Right ventricle myocardium superior (tissue), 1 donor: Measurements from ENCODE around the gene QRFPR. TPM values are rescaled to one million over a fixed set of nuclear protein-coding genes. Genes with fewer than 3 reads are reported as not detected.
A peak's percentile ranks its signal among the peaks of the same experiment; 100 is the strongest.
"Not testable (repeated sequence)": the region's sequence is repeated elsewhere in the genome, so short reads cannot be mapped to it uniquely, and the experiment has no call there.

ENCODE experiments used
- ATAC-seq: fragments of 200-7000 bp; cut with Tn5 transposase; one replicate; pipeline ENCODE4 v1.9.1; 2020; ENCODE audit warnings: mild to moderate bottlenecking; ENCODE audit not compliant: poor library complexity
- DNase-seq: peaks from one replicate; pipeline ENCODE4 v3.0.0-alpha.2; 2020
- intact Hi-C: fragments of 100-400 bp; cut with DNase I; formaldehyde crosslinking; loops from one replicate; pipeline ENCODE4 v1.11.2; 2022
- total RNA-seq: library from RNA; stranded (reverse); fragmentation: NEBNext Ultra II Directional; extraction: Animal tissue kit (Norgen Biotek cat#: 25700); gene quantifications from one replicate; pipeline ENCODE4 v1.2.1, GENCODE V29; 2021
- donor health status: DM: no; HTN: yes; CAD: no; lungs with severe emphysema.

Gene QRFPR
- total RNA-seq, 1 donor from 2014 or later: 0.78 TPM

DNA sequence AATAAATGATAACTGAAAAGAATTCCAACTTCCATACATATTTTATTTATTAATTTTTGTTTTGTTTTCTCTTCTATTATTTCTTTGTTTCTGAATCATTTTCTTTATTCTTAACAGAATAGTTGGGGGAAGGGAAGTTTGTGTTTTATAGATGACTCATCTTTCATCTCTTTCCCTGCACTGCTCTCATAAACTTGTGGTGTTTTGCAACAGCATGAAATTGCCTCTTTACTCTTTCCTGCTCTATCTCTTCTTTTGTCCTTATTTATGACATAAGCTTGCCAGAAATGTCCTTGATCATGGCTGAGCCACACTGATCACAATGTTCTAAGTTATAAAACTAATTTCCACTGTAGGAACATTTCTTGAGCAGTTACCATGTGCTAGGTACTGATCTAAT, 22.3 kb downstream of the QRFPR start:
- ATAC-seq (no peak), DNase-seq (no peak)
- intact Hi-C loops: no loop called here

DNA sequence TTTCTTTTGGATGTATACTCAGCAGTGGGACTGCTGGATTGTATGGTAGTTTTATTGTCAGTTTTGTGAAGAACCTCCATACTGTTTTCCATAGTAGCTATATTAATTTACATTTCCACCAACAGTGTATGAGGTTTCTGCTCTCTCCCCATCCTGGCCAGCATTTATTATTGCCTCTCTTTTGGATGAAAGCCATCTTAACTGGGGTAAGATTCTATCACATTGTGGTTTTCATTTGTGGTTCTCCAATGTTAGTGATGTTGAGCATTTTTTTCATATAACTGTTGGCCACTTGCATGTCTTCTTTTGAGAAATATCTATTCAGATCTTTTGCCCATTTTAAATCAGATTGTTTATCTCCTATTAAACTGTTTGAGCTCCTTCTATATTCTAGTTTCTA, 27.6 kb downstream of the QRFPR start:
- ATAC-seq (no peak), DNase-seq (no peak)
- intact Hi-C loops: no loop called here

DNA sequence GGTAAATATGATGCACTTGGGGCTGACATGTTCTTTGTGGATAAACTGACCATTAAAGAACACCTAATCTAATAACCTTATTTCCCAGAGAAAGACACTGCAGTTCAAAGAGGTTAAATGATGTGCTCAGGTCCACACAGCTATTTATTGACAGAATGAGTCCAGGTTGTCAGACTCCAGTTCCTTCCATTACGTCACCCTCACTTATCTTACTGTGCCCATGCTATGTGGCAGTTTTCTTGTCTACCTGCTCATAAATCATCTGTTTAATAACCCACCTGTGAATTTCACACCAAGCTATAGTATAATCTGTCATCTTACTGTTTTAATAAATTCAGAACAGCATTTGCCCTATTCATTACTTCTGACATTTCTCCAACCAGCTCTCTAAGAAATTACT, 36.7 kb downstream of the QRFPR start:
- intact Hi-C loops: no loop called here
- DNase-seq (no peak), ATAC-seq (no peak)

DNA sequence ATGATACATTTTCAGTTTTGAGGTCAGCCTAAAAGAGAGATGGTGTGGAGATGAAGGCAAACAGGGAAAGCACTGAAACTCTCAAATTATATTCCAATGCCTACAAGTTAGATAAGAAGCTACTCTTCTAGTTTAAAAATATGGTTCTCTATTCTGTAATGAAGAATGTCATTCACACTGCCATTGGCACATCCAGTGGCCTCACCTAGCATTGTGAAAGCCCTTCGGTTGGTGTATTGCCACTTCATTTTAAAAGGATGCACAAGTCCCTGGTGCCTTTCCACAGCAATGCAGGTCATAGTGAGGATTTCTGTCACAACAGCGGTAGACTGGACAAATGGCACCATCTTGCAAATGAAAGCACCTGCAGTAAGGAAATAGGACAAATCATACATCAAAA, 40.6 kb downstream of the QRFPR start:
- DNase-seq (no peak), ATAC-seq (no peak)
- intact Hi-C loops: no loop called here

DNA sequence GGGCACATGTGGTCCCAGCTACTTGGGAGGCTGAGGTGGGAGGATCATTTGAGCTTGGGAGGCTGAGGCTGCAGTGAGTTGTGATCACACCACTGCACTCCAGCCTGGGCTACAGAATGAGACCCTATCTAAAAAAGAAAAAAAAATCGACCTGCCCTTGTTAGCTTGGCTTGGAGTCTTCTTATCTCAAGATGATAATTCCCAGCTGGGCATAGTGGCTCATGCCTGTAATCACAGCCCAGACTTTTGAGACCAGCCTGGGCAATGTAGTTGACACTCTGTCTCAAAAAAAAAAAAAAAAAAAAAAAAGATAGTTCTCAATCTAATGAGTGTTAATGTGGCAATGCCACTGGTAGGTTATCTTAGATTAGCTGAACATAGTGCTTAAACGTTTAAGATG, 41.0 kb downstream of the QRFPR start:
- intact Hi-C loops: no loop called here
- DNase-seq: no peak
- ATAC-seq: peak; percentile 29

DNA sequence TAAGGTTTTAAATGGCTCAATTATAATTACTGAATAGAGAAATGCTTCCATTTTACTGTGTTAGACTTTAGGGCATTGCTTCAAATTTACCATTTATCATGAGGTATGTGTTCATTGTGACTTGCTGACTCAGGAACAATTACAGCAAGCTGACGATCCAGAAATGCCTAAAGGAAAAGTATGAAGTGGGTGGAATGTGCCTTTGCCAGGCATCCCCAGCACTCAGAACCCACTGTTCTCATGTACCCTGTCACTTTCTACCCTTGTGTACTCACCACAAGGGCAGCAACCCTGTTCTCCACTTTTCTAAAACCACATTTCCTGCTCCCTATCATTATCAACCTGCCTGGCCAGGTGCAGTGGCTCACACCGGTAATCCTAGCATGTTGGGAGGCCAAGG, 41.5 kb downstream of the QRFPR start:
- intact Hi-C loops: no loop called here
- ATAC-seq (no peak), DNase-seq (no peak)

DNA sequence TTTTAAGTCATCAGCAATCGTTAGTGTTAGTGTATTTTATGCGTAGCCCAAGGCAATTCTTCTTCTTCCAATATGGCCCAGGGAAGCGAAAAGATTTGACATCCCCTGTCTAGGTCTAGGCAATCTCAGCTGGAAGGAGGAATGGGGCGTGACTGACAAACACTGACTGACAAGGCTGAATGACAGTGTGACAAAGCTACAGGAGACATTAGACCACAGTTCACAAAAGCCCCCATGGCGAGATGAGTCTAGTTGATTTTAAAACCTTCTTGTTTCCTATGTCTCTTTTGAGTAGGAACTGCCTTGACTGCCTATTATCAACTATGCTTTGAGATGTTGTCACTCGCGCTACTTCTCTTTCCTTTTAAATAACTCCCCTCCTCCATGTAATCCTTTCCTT, 42.3 kb downstream of the QRFPR start:
- no peak for ATAC-seq
- DNase-seq: no peak
- intact Hi-C loops: no loop called here

DNA sequence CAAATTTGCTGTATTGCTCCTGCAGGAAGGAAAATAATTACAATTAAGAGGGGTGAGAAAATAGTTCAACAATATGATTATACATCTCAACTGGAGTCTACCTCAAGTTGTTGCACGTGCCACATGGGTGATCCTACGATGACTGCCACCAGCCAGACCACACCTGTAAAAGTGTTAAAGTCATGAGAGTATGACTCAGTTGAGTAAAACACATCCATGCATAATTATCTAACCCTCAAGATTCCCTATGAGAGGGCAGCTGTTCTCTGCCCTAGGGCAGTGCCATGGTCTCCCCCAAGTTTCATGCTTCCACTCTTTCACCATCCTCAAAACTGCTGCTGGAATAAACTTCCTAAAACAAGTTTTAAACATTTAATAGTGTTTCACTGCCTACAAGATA, 44.1 kb downstream of the QRFPR start:
- intact Hi-C loops: no loop called here
- no peak for DNase-seq
- ATAC-seq: no peak

DNA sequence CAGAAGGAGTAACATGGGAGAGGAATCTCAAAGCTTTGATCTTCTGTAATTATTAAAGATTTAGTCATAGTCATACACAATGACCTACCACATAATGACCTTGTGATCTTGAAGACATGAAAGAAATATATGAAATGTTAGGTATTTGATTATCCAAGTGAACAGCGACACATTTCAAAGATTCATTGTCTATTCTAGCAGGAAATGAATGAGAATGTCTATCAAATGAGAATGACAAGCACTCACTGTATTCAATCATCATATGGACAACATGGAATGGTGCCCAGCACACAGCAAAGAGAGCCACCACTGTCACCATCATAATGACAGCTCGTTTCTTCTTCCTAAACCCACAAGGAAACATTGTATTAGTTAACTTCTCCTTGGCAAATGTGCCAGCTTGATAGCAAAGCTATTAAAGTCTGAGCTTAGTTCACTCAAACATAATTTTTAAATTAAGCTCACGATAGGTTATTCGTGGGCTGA, 50.6 kb downstream of the QRFPR start:
- DNase-seq: no peak
- intact Hi-C loops: no loop called here
- ATAC-seq: no peak

DNA sequence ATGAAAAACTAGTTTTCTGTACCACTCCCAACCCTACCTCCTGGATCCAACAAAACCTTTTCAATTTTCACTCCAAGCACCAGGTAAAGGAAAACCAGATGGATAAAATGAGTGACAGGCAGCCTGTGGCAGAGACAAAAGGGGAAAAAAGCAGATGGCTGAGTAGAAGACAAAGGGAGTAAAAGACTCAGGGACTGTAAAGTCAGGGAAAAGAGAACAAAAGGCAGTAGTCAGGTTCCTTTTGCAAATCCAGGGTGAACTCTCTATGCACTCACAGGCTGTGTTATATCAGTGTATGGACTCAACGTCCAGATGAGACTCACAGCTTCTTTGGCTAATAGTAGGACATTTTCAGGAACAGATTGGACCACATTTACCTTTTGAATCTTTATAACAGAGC, 54.2 kb downstream of the QRFPR start:
- no peak for ATAC-seq
- DNase-seq: no peak
- intact Hi-C loops: no loop called here

DNA sequence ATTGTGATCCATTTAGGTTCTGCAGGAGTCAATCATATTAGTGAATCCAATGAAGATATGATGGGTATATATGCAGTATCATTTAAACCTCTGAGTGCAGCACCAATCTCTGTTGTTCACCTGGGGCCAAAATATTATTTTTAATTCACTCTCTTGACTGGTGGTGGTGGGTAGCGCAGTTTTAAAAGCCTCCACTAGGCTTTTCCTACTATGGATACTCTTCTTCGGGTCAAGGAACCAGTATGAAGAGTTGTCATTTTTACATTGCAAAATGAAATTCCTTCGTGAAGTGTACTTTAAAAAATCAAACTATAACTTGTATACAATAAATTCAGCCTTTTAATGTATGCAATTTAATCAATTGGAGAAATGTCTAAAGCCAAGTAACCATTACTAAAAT, 56.5 kb downstream of the QRFPR start:
- intact Hi-C loops: no loop called here
- ATAC-seq (no peak), DNase-seq (no peak)

DNA sequence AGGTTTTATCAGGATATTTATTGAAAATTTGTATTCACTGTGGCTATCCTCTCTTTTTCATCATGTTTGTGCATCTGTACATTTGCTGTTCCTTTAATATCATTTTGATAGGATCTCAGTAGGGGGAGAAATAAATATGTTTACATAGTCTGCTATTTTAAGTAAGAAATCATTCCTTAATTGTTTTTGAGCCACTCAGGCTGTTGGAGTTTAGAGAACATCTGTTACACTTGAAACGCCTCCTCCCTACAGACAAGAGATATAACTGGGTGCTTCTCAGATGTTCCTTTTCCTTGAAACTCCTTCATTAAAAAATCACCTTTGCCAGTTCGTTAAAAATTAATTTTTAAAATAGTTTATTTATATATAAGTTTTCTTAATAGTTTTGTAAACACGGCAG, 59.4 kb downstream of the QRFPR start:
- DNase-seq: no peak

DNA sequence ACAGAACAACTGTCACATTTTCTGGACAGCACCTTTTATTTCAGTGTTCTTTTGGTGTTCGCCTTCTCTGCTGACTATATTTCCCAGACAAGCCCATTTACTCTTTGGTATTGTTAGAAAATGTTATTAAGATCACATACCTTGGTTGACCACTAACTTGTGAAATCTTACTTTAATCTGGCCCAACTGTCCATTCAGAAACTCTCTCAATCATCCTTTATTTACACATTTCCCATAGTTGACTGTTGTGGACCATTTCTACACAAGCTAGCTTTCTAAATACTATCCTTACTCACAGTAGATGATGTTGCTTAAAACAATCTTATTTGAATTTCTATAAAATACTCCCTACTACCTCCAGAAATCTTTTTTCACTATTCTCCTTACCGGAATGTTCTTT, 64.7 kb downstream of the QRFPR start:
- ATAC-seq (no peak), DNase-seq (no peak)
- intact Hi-C loops: no loop called here

More for the DNA sequence above, 59.4 kb downstream of the QRFPR start:
- no peak for ATAC-seq
- intact Hi-C loops: no loop called here

DNA sequence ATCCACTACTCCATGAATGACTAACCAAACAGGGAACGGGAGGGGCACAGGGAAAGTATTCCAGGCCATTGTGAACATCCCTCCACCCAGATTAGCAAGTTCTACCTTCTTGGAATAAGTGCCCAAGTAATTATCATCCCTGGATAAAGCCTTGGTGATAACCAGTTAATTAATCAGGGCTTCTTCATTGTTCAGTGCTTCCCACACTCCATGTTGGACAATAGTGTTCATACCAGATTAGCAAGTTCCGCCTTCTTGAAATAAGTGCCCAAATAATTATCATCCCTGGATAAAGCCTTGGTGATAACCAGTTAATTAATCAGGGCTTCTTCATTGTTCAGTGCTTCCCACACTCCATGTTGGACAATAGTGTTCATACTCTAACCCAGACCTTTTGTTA, 67.4 kb downstream of the QRFPR start:
- DNase-seq, ATAC-seq, intact Hi-C loops: not testable (repeated sequence)

DNA sequence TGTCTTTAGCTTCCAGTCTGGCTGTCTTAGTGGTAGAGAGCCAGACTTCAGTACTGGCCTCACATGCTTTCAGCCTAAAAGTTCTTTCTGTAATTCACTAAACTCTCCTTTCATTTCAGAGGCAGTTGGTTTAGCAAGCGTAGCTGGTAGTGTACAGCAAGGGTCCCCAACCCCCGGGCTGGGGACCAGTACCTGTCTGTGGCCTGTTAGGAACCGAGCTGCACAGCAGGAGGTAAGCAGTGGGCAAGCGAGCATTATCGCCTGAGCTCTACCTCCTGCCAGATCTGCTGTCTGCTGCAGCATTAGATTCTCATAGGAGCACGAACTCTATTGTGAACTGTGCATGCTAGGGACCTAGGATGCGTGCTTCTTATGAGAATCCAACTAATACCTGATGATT, 72.0 kb downstream of the QRFPR start:
- intact Hi-C loops: no loop called here
- DNase-seq (no peak), ATAC-seq (no peak)

DNA sequence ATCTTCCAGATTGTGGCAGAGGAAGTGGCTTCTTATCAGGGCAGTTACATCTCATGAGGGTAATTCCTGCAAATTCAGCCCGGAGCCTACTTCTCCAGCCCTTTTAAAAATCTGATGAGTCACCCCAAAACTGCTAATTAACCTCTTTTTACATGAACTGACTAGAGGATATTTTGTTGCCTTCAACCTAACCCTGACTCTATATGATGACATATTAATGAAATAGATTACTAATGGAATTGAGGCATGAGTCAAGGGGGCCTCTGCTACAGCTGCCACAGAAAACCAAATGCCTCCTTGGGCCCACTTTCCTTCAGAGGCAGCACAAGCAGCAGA, 72.5 kb downstream of the QRFPR start:
- DNase-seq (no peak), ATAC-seq (no peak)
- intact Hi-C loops: no loop called here

DNA sequence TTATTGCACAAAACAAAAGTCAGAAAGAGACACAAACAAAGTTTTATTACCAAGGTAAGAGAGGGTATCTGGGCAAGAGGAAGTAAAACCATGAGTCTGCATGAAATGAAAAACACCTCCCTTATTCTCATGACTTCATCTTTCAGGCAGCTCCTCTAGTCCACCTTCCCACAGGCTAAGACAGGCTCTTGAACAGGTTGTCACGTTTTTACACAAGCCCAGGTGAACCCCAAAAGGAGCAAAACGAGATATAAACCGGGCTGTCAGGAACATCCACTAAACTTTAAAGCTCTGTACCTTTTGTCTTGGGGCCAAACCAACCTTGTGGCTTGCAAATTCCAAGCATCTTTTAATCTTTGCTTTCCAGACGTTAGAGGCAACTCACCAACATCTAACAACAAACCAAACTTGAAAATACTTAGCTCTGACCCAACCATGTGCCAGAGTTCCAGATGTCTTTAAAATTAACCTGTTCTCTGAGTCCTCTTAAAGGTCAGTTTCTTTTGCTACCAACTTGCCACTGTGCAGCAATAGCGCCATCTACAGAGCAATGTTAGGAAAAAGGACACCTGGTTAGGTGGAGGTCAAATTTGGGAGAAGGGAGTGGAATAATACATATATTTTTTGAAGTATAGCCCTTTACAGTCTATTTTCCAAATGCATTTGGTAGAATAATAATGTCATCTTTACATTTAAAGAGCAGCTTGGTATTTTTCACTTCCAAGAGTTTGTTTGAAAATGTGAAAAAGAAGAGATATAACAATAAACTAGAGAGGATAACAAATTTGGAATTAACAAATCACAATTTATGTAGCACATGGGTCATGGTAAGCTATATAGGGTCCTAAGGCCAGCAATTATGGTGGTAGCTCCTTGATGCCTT, 73.1 kb downstream of the QRFPR start:
- intact Hi-C loops: no loop called here
- ATAC-seq: no peak

DNA sequence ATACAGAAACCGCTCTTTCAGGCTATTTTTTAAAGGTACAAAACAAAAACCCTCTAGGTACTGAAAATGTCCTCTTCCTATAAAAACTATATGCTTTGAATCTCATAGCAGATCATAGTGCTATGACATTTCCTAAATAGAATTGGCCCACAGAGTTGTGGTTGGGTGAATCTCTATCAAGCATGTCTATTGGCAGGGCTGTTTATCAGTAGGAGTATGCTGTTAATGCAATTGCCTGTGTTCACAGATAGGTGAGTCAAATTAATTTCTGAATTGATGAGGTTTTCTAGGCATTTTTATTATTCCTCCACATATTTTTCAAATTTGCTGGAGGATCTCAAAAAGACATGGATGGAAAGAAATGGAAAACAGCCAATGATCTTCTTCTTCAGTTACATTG, 73.9 kb downstream of the QRFPR start:
- ATAC-seq (no peak), DNase-seq (no peak)
- intact Hi-C loops: no loop called here

More for the DNA sequence above, 73.1 kb downstream of the QRFPR start:
- no peak for DNase-seq

DNA sequence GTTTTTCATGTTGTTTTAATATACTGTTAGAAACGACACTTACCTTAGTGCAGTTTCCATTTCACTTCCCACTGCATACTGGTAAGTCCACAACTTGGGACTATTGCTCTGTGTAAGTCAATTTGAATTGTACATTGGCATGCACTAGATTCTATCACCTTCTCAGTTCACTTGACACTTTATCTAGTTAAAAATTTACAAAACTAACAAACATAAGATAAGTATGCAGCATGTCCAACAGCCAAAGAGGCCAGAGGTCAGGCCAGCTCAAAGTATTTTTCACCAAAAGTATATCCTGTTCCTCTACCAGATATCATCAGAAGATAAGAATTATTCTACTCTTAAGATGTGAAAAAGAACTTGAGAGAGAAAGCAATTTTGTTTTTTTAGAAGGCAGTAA, 75.9 kb downstream of the QRFPR start:
- intact Hi-C loops: no loop called here
- ATAC-seq: no peak
- DNase-seq: no peak

DNA sequence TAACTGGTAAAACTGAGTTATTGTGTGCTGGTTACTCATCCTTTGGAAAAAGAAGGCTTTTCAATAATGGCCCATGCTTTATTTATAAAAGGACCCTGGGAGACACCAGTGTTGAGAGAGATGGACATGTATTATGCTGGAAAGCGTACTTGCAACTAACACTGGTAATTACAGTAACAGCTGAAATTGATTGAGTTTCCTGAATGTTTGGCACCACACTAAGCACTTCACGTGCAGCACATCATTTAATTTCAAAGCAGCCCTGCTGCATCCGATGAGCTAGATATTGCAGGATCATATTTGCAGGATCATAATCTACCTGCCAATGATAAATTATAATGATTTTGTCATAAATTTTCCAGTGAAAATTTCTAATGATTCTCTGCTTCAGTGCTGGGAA, 81.5 kb downstream of the QRFPR start:
- ATAC-seq (no peak), DNase-seq (no peak)
- intact Hi-C loops: no loop called here

DNA sequence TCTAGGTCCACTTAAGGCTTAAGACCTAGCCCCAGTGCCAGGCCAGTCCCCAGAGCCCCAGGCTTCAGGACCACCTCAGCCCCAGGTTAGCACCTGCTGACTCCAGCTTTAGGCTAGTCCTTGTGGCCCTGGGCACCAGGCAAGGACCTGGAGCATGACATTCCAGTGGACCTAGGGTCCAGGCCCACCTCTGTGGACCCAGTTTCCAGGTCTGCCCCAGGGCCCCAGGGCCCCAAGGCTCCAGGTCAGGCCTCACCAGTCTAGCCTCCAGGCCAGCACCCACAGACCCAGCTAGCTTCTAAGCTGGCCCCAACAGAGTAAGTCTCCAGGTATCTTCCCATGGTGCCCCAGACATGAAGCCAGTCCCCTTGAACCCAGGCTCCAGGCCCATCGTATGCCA, 97.5 kb downstream of the QRFPR start:
- no peak for DNase-seq
- no peak for ATAC-seq
- intact Hi-C loops: no loop called here
